Measurements from ENCODE around the gene PBX2.
A peak's percentile ranks its signal among the peaks of the same experiment; 100 is the strongest.
"Not testable (repeated sequence)": the region's sequence is repeated elsewhere in the genome, so short reads cannot be mapped to it uniquely, and the experiment has no call there.

The PBX2 gene

DNA sequence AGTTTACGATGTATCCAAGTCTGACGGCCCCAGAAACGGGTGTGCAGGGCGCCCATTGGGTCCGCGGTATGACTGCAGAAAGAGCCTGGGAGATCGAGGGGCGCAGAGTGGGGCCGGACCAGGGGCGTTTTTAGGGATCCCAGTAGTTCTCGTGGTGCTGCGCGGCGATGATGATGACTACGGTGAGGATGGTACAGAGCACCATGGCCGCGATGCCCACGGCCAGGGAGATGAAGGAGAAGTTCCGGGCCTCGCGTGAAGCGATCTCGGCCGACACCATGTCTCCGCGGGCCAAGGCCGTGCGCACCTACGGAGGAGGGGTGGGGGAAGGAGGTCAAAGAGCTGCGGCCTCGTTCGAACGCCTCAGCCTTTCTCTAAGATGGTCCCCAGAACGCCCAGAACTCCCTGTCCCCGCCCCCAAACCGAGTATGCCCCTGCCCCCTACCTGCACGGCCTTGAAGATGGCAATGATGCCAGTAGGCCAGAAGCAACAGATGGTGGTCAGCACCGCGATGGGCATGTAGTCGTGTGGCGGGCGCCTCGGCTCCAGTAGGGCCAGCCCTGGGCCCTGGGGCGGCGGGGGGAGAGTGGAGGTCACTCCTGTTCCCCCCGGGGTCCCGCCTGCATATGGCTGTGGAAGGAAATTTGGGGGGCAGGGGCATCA, 40.8 kb downstream of the PBX2 start:
- no peak for DNase-seq

DNA sequence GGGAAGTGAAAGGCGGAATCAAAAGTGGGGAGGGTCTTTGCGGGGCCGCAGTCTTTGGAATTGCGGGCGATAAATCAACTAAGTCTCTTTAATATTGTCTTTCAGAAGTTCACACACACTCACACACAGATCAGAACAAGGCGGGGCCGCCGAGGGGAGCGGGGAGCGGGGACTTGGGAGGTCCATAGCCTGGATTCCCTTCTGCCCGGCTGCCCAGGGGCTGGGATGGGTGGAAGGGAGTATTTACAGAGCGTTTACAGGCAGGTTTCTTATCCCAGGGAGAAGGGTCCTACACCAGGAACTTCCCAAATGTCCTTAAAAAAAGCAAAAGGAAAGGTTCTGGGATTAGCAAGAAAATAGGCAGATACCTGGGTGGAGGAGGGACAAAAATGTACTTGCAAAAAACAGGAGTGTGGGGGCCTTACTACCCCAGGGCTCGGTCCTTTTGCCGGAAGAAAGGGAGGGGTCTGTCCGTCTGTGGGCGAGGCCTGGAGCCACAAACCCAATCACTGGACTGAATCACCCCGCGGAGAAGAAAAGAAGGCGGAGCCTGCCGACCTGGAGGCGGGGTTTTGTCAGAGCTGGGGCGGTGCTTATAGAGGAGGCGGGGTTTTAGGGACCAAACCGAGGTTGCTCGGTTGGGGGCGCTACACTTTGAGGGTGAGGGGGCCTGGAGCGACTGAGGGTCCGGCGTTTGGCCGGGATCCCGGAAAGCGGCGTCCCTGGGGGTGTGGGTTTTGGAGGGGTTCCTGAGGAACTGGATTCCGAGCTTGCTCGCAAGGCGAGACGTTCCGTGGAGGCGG, 41.5 kb downstream of the PBX2 start:
- peak; percentile 53 to 81 (median 70) for DNase-seq

DNA sequence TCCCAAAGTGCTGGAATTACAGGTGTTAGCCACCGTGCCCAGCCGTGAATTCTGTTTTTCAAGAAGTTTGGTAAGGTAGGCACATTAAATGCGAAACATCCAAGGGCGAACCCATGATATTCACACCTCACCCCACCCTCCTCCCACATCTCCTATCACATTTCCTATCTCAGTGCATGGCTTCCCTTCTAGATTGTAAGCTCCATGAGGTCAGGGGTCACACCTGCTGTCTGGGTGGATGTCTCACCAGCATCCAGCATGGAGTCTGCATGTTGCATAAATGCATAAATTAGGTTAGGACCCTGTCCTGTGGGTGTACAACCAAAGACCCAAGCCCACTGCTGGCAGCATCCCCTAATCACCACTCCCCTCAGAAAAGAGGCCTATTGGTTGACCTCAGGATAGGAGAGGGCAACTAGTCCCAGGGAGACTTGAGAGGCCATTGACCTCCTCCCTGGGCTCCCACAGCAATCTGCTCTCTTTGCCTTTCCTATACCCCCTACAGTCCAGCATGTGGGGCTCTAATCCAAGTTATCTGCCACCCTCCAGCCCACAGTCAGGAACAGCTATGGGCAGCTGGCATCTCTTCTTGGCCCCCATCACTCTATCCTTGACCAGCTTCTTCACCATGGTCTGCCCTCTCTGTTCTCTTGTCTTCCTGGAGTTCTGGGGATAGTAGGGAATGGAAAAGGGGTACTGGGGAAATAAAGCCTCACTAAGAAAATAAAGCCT, 42.4 kb downstream of the PBX2 start:
- no peak for DNase-seq

DNA sequence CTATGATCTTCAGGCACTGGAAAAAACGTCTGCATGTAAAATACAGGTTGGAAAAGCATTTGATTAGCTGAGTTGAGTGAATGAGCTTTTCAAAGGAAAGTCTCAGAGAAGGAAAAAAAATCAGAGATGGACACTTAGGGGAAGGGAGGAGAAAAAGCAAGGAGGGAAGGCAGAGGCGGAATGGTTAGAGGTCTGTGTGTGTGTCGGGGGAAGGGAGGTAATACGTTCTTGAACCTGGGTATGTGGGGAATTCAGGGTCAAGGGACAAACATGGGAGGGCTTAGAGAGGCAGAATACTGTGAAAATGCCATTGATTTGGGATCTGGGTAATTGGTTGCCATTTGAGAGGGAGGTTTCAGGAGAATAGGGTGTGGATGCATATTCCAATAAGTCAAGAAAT, 43.3 kb downstream of the PBX2 start:
- DNase-seq: no peak

DNA sequence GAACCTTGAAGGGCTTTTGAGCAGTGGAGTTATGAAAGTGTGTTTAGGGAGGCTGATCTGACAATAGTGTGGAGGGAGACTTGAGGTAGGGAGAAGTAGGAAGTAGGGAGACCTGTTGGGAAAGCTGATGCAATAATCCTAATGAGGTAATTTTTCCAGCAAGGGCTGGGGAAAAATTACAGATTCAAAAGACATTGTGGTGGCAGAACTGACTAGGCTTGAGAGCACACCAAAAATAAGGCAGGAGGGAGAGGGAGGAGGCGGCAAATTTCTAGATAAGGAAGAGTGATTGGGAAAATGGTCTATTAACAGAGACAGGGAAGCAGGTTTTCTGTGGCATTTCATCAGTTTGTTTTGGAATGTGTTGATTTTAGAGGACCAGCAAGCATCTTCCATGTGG, 43.7 kb downstream of the PBX2 start:
- no peak for DNase-seq

DNA sequence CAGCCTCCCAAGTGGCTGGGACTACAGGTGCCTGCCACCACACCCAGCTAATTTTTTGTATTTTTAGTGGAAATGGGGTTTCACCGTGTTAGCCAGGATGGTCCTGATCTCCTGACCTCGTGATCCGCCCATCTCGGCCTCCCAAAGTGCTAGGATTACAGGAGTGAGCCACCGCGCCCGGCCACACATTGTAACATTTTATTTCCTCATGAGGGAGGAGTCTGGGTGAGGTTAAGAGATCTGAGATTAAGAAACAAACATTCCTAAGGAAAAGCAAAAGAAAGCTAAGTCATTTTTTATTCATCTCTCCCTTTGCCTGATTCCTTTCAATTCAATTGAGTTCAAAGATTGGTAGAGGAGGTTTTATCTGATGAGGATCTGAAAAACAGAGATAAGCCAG, 45.8 kb downstream of the PBX2 start:
- DNase-seq: not testable (repeated sequence)

DNA sequence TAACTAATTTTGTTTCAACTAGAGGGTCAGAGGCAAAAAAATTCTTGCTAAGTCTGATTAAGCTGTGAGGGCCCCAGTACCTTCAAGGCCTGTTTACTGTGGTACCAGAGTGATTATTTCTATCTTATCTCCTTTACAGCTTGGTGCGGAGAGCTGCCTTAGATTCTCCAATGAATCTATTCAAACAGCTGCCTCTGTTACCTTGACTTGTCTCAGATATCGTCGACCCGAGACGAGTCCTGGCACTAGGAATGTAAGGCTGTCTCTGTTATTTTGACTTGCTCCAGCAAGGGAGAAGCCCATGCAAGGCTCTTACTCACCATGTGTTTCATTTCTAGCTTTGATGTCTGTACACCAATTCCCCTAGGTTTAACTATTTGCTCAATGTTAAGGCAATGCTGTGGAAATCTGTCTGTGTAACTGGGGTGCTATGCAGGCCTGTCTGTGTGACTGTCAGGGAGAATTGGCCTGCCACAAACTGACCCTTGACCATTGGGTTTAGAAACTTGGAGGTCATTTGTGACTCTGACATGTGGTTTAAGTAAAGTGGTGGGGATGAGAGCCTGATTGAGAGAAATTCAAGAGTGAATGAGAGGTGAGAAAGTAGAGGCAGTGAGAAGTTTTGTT, 49.5 kb downstream of the PBX2 start:
- no peak for DNase-seq

DNA sequence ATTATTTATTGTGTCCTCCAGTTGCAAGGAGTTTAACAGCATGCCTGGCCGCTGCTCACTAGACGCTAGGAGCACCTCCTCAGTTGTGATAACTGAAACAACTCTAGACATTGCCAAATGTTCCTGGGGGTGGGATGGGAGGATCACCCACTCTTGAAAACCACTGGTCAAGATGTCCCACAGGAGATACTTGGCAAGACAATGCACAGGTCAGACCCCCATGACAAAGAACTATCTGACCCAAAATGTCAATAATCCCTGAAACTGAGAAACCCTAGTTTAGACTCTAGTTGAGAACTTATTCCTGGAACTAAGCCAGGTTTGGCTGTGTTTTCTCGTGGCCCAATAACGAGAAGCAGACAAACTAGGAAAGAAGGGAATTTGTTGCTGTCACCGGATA, 50.4 kb downstream of the PBX2 start:
- DNase-seq: no peak

DNA sequence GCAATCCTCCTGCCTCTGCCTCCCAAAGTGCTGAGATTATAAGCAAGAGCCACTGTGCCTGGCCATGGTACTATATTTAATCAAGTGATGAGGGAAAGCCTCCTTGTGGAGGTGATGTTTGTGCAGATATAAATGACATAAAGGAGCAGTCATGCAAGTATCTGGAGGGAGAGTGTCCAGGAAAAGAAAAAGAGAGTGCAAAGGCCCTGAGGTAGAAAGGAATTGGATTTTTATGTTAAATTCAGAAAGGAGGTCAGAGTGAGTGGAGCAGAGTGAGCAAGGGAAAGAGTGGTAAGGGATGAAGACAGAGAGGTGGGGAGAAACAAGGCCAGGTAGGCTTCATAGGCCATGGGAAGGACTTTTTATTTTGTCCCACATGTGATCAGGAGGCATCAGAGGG, 52.5 kb downstream of the PBX2 start:
- no peak for DNase-seq
